Activated T-cell treated with anti-CD3 and anti-CD28 coated beads for 24 hours (primary cell): ENCODE results near the gene PNMT.

Source experiments
- DNase-seq: peaks from one replicate; pipeline ENCODE4 v3.0.0-alpha.2; 2020; ENCODE audit warnings: low read depth

Gene PNMT

GRCh38 chr17:39669897-39670735, 1.9 kb downstream of the PNMT start:
- DNase-seq: no peak

- no peak for DNase-seq
These were observed 2.5 kb downstream of the PNMT start for GRCh38 chr17:39670746-39671145.

GRCh38 chr17:39671651-39672521, 3.6 kb downstream of the PNMT start:
- no peak for DNase-seq

- no peak for DNase-seq
These were observed 4.5 kb downstream of the PNMT start for GRCh38 chr17:39672522-39673334.

- DNase-seq: no peak
These were observed 5.3 kb downstream of the PNMT start for GRCh38 chr17:39673335-39674081.

- no peak for DNase-seq
These were observed 5.9 kb downstream of the PNMT start for GRCh38 chr17:39674179-39674578.

- no peak for DNase-seq
These were observed 6.6 kb downstream of the PNMT start for GRCh38 chr17:39674702-39675389.

GRCh38 chr17:39675390-39676082, 7.3 kb downstream of the PNMT start:
- DNase-seq: no peak

GRCh38 chr17:39676198-39676819, 8.1 kb downstream of the PNMT start:
- DNase-seq: no peak

- DNase-seq: no peak
These were observed 8.8 kb downstream of the PNMT start for GRCh38 chr17:39677072-39677471.

- no peak for DNase-seq
These were observed 9.5 kb downstream of the PNMT start for GRCh38 chr17:39677542-39678339.

GRCh38 chr17:39678340-39679116, 10.3 kb downstream of the PNMT start:
- DNase-seq: no peak

GRCh38 chr17:39679521-39680192, 11.4 kb downstream of the PNMT start:
- DNase-seq: peak; percentile 25

GRCh38 chr17:39683295-39683939, 15.2 kb downstream of the PNMT start:
- no peak for DNase-seq

- no peak for DNase-seq
These were observed 16.3 kb downstream of the PNMT start for GRCh38 chr17:39684369-39685192.

- DNase-seq: no peak
These were observed 18.9 kb downstream of the PNMT start for GRCh38 chr17:39687101-39687545.
